GM12891 (cell line): ENCODE results near the gene RAI2.
A peak's percentile ranks its signal among the peaks of the same experiment; 100 is the strongest.

ENCODE experiments used
- DNase-seq: peaks from one replicate; pipeline ENCODE4 v3.0.0; 2011; ENCODE audit warnings: low spot score; ENCODE audit not compliant: insufficient read length
- FAIRE-seq: peaks from 2 replicates; lab custom pipeline; 2011; peaks lifted over from hg19 to GRCh38; lab: Jason Lieb, UNC
- PAX5 ChIP-seq: IDR thresholded peaks from 2 replicates; pipeline ENCODE4 v1.6.1; 2011; ENCODE audit warnings: low read length, moderate library complexity, mild to moderate bottlenecking; ENCODE audit not compliant: insufficient read depth, severe bottlenecking
- POLR2A ChIP-seq: IDR thresholded peaks from 2 replicates; pipeline ENCODE4 v1.6.1; 2011; ENCODE audit warnings: low read depth, low read length, control low read depth
- POLR2AphosphoS5 ChIP-seq: IDR thresholded peaks from 2 replicates; pipeline ENCODE4 v1.6.1; 2011; ENCODE audit warnings: low read depth, low read length, control low read depth
- POU2F2 ChIP-seq: IDR thresholded peaks from 2 replicates; pipeline ENCODE4 v1.6.1; 2011; ENCODE audit warnings: low read depth, mild to moderate bottlenecking, control low read depth, low read length, moderate library complexity
- SPI1 ChIP-seq: IDR thresholded peaks from 2 replicates; pipeline ENCODE4 v1.6.1; 2011; ENCODE audit warnings: low read depth, low read length, control low read depth
- TAF1 ChIP-seq: IDR thresholded peaks from 2 replicates; pipeline ENCODE4 v1.6.1; 2011; ENCODE audit warnings: low read depth, low read length, control low read depth

RAI2 gene

GRCh38 chrX:17769701-17770269, 91.3 kb downstream of the RAI2 start:
- FAIRE-seq = peak; percentile 41
- DNase-seq = no peak
- TF ChIP-seq POLR2AphosphoS5 (no peak), POLR2A (no peak), SPI1 (no peak)

GRCh38 chrX:17768997-17769396, 92.1 kb downstream of the RAI2 start:
- no peak for DNase-seq
- TF ChIP-seq POLR2A (no peak), POLR2AphosphoS5 (no peak), TAF1 (no peak)
- no peak for FAIRE-seq

GRCh38 chrX:17767734-17768133, 93.4 kb downstream of the RAI2 start:
- FAIRE-seq (no peak), DNase-seq (no peak)
- TF ChIP-seq TAF1 = no peak
- no peak for TF ChIP-seq POU2F2
- no peak for TF ChIP-seq SPI1
- TF ChIP-seq POLR2AphosphoS5 = no peak
- no peak for TF ChIP-seq POLR2A

GRCh38 chrX:17759990-17760389, 101.1 kb downstream of the RAI2 start:
- DNase-seq (no peak), FAIRE-seq (no peak)
- TF ChIP-seq POLR2AphosphoS5 (no peak), PAX5 (no peak), SPI1 (no peak), POLR2A (no peak), TAF1 (no peak), POU2F2 (no peak)

GRCh38 chrX:17758382-17758781, 102.7 kb downstream of the RAI2 start:
- TF ChIP-seq POU2F2 (no peak), POLR2AphosphoS5 (no peak), SPI1 (no peak), PAX5 (no peak), POLR2A (no peak), TAF1 (no peak)
- FAIRE-seq (no peak), DNase-seq (no peak)

GRCh38 chrX:17750436-17750835, 110.7 kb downstream of the RAI2 start:
- DNase-seq (no peak), FAIRE-seq (no peak)
- TF ChIP-seq POLR2A (no peak), POLR2AphosphoS5 (no peak), POU2F2 (no peak), TAF1 (no peak), SPI1 (no peak), PAX5 (no peak)
